PC-3 (cell line): ENCODE results near the gene SLC1A2. TPM values are rescaled to one million over a fixed set of nuclear protein-coding genes. Genes with fewer than 3 reads are reported as not detected.
A peak's percentile ranks its signal among the peaks of the same experiment; 100 is the strongest.

Source experiments
- ATAC-seq: fragments of 200-7000 bp; cut with Tn5 transposase; 2 replicates; pipeline ENCODE4 v1.9.1; 2020; ENCODE audit warnings: mild to moderate bottlenecking, moderate library complexity
- BruUV-seq: library from RNA; stranded (reverse); fragments of 400-500 nt; replicated peaks from 2 replicates; lab custom pipeline; 2021; lab: Mats Ljungman, UMichigan
- CTCF ChIA-PET: fragments of 300-600 bp; sonication (Branson Sonifier 250); formaldehyde crosslinking; loops from one replicate; lab custom pipeline; 2022; ENCODE audit warnings: antibody characterized with exemption; lab: Charles Lee
- POLR2A ChIA-PET: fragments of 300-600 bp; sonication (Branson Sonifier 250); formaldehyde crosslinking; loops from one replicate; lab custom pipeline; 2022; ENCODE audit warnings: antibody characterized with exemption; ENCODE audit not compliant: unreplicated experiment; lab: Charles Lee
- DNase-seq: peaks from one replicate; pipeline ENCODE4 v3.0.0-alpha.2; 2015
- H2AFZ ChIP-seq: fragments of 300-600 bp; sonication (generic); 2 replicates; pipeline ENCODE4 v1.6.0; 2016; ENCODE audit warnings: antibody characterized with exemption, low read length
- H3F3A ChIP-seq: fragments of 300-600 bp; sonication (generic); one replicate; pipeline ENCODE4 v1.6.0; 2017; ENCODE audit warnings: antibody characterized with exemption, low read length, control low read depth, mild to moderate bottlenecking; ENCODE audit not compliant: unreplicated experiment
- H3K27ac ChIP-seq: fragments of 300-600 bp; sonication (generic); 2 replicates; pipeline ENCODE4 v1.5.1; 2016; ENCODE audit warnings: mild to moderate bottlenecking, low read length
- H3K27me3 ChIP-seq: fragments of 300-600 bp; sonication (generic); 2 replicates; pipeline ENCODE4 v1.6.1; 2016; ENCODE audit warnings: low read length, mixed read lengths
- H3K36me3 ChIP-seq: fragments of 300-600 bp; sonication (generic); 2 replicates; pipeline ENCODE4 v1.6.1; 2016; ENCODE audit warnings: low read depth, mixed run types, low read length, mixed read lengths
- H3K4me1 ChIP-seq: fragments of 300-600 bp; sonication (generic); 2 replicates; pipeline ENCODE4 v1.5.1; 2016; ENCODE audit warnings: low read length; ENCODE audit not compliant: insufficient read depth
- H3K4me2 ChIP-seq: fragments of 300-600 bp; sonication (generic); 2 replicates; pipeline ENCODE4 v1.6.0; 2016; ENCODE audit warnings: low read length
- H3K4me3 ChIP-seq: fragments of 300-600 bp; sonication (generic); 2 replicates; pipeline ENCODE4 v1.5.1; 2016; ENCODE audit warnings: mild to moderate bottlenecking, low read length, mixed read lengths
- H3K79me2 ChIP-seq: fragments of 300-600 bp; sonication (generic); 2 replicates; pipeline ENCODE4 v1.6.1; 2017; ENCODE audit warnings: low read length, mixed read lengths
- H3K9ac ChIP-seq: fragments of 300-600 bp; sonication (generic); 2 replicates; pipeline ENCODE4 v1.6.0; 2016; ENCODE audit warnings: mild to moderate bottlenecking, low read length
- H3K9me2 ChIP-seq: fragments of 300-600 bp; sonication (generic); replicated peaks from 2 replicates; pipeline ENCODE4 v1.6.1; 2016; ENCODE audit warnings: mixed run types, low read length, mixed read lengths
- H3K9me3 ChIP-seq: fragments of 300-600 bp; sonication (generic); 2 replicates; pipeline ENCODE4 v1.6.1; 2016; ENCODE audit warnings: low read length, mixed read lengths
- H4K20me1 ChIP-seq: fragments of 300-600 bp; sonication (generic); 2 replicates; pipeline ENCODE4 v1.6.1; 2016; ENCODE audit warnings: low read length, mixed read lengths
- EZH2 ChIP-seq: fragments of 300-600 bp; sonication (generic); IDR thresholded peaks from one replicate; pipeline ENCODE4 v1.6.1; 2017; ENCODE audit warnings: antibody characterized with exemption, mild to moderate bottlenecking, low read length; ENCODE audit not compliant: unreplicated experiment
- EZH2phosphoT487 ChIP-seq: fragments of 300-600 bp; sonication (generic); IDR thresholded peaks from 2 replicates; pipeline ENCODE4 v1.6.1; 2018; ENCODE audit warnings: mild to moderate bottlenecking, antibody characterized with exemption, low read length, borderline replicate concordance
- intact Hi-C: fragments of 100-400 bp; cut with micrococcal nuclease; formaldehyde crosslinking; loops from 2 replicates; pipeline ENCODE4 v1.9.0; 2023
- total RNA-seq: library from RNA; depleted of rRNA; stranded (reverse); fragments of >200 nt; gene quantifications from 2 replicates; pipeline ENCODE4 v1.2.3, GENCODE V29; 2014
- TF ChIP-seq, protein P1 (sequence below): fragments of 300-600 bp; sonication (generic); conservative IDR thresholded peaks from 2 replicates; pipeline ENCODE4 v1.5.1; 2017; ENCODE audit warnings: antibody characterized with exemption, low read depth, mild to moderate bottlenecking, low read length

The SLC1A2 gene
- total RNA-seq, 1 experiment from 2014 or later, result 0.18 TPM

DNA sequence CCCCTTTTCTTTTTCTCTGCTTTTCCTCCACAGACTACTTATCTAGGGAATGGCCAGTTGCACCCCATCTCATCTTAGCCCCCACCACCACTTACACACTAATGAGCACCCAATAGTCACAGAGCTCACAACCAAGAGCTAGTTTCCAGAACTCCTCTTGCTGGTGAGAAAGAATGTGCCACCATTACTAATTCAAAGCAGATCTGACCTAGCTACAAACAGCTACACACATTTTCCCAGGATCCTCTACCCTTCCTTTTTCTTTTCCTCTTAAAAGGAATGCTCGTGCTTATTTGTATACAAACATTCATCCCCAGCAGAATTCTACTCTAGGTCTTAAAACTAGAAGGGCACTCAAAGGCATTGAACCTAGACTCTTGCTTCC lies 143.6 kb downstream of the SLC1A2 start:
- ATAC-seq (no peak; the same call in 1 of the 2 replicates), DNase-seq (no peak)
- TF ChIP-seq EZH2phosphoT487, result no peak
- no peak for TF ChIP-seq EZH2
- TF ChIP-seq, protein P1, sequence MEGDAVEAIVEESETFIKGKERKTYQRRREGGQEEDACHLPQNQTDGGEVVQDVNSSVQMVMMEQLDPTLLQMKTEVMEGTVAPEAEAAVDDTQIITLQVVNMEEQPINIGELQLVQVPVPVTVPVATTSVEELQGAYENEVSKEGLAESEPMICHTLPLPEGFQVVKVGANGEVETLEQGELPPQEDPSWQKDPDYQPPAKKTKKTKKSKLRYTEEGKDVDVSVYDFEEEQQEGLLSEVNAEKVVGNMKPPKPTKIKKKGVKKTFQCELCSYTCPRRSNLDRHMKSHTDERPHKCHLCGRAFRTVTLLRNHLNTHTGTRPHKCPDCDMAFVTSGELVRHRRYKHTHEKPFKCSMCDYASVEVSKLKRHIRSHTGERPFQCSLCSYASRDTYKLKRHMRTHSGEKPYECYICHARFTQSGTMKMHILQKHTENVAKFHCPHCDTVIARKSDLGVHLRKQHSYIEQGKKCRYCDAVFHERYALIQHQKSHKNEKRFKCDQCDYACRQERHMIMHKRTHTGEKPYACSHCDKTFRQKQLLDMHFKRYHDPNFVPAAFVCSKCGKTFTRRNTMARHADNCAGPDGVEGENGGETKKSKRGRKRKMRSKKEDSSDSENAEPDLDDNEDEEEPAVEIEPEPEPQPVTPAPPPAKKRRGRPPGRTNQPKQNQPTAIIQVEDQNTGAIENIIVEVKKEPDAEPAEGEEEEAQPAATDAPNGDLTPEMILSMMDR, result no peak
- Histone ChIP-seq H3K9me3 (no peaks in the 10 kb centered on the region), H2AFZ (no peak overlapping the region), H3K4me2 (peak overlapping the region; percentile 55), H3K27ac (peak overlapping the region; percentile 50), H3K9ac (no peak overlapping the region), H3K36me3 (no peaks in the 10 kb centered on the region), H3K4me3 (0 out of 2 replicates have a peak overlapping the region, but pooled peaks have one; percentile 27), H3K79me2 (no peaks in the 10 kb centered on the region), H3K9me2 (no peaks in the 10 kb centered on the region), H4K20me1 (no peaks in the 10 kb centered on the region), H3K4me1 (peaks cover 19% of the 10 kb centered on the region), H3K27me3 (no peaks in the 10 kb centered on the region), H3F3A (no peaks in the 10 kb centered on the region)
- intact Hi-C loops, result no loop called here
- ChIA-PET CTCF (interaction anchor here (0.7 kb wide), 2 partner anchors 14 to 37 kb away, joined by 3 to 4 read pairs; no protein-coding TSS in a partner anchor), POLR2A (no interaction called here)
- no TSS peak for BruUV-seq

DNA sequence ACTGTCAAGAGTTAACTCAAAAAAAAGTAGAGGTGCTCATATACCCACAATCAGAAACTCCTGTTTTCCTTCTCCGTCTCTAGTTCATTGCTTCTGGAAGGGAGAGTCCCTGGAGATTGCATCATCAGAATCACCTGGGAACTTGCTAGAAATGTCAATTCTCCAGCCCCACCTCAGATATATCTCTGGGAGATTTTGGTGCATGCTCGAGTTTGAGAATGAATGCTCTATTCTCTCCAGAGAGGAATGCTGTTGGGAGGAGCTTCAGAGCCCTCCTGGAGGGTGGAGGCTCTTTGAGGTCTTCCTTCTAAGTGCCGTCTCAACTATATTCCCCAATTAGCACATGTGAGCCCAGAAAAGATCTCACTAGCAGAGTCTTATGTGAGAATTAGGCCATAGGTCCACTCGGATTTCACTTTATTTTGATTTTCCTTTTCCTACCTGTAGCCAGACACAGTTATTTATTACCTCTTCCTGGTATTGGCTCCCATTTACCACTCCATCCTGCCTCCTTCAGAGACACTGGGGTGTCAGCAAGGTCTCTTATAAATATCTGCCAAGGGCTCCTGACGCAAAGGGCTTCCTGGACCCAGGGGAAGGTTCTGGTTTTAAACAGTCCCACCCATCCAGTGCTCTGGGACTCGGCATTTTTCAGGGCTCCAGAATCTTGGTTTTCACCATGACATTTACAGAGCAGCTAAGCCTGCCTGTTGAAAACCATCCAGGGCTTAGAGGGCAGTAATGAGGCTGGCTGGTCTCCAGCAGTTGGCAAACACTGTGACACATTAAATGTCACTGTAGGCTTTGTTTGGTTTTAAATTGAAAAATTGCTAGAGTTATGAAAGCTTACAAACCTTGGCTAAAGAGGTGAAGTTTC lies 144.2 kb downstream of the SLC1A2 start:
- 0 out of 2 replicates have a peak overlapping the region, but pooled peaks have one; percentile 12 for H2AFZ ChIP-seq

More for the DNA sequence above, 144.2 kb downstream of the SLC1A2 start:
- DNase-seq (peak; percentile 84), ATAC-seq (peak; percentile 94)
- no peaks in the 10 kb centered on the region for H3K9me3 ChIP-seq
- no peaks in the 10 kb centered on the region for H3K27me3 ChIP-seq
- H3K9me2 ChIP-seq, result no peaks in the 10 kb centered on the region
- CTCF ChIA-PET, result interaction anchor here (0.7 kb wide), 2 partner anchors 14 to 36 kb away, joined by 3 to 4 read pairs; no protein-coding TSS in a partner anchor
- no peaks in the 10 kb centered on the region for H3K79me2 ChIP-seq
- peak overlapping the region; percentile 55 for H3K4me2 ChIP-seq
- intact Hi-C loops, result no loop called here
- no peaks in the 10 kb centered on the region for H4K20me1 ChIP-seq
- POLR2A ChIA-PET, result no interaction called here
- no peaks in the 10 kb centered on the region for H3F3A ChIP-seq
- no TSS peak for BruUV-seq
- no peaks in the 10 kb centered on the region for H3K36me3 ChIP-seq
- H3K4me3 ChIP-seq, result 0 out of 2 replicates have a peak overlapping the region, but pooled peaks have one; percentile 27
- no peak for TF ChIP-seq EZH2
- TF ChIP-seq, protein P1, result peak; percentile 40
- no peak for TF ChIP-seq EZH2phosphoT487
- no peak overlapping the region for H3K9ac ChIP-seq
- peaks cover 19% of the 10 kb centered on the region for H3K4me1 ChIP-seq
- peak overlapping the region; percentile 50 for H3K27ac ChIP-seq
